Myometrial cell (primary cell): Measurements from ENCODE around the gene SLC25A42. TPM values are rescaled to one million over a fixed set of nuclear protein-coding genes. Genes with fewer than 3 reads are reported as not detected.

Experiments
- total RNA-seq: library from RNA; depleted of rRNA; stranded (reverse); fragments of >200 nt; gene quantifications from 2 replicates; pipeline ENCODE4 v1.2.3, GENCODE V29; 2015

Gene SLC25A42, protein sequence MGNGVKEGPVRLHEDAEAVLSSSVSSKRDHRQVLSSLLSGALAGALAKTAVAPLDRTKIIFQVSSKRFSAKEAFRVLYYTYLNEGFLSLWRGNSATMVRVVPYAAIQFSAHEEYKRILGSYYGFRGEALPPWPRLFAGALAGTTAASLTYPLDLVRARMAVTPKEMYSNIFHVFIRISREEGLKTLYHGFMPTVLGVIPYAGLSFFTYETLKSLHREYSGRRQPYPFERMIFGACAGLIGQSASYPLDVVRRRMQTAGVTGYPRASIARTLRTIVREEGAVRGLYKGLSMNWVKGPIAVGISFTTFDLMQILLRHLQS
- 9.9 and 11.5 TPM in 2 replicates for total RNA-seq

DNA sequence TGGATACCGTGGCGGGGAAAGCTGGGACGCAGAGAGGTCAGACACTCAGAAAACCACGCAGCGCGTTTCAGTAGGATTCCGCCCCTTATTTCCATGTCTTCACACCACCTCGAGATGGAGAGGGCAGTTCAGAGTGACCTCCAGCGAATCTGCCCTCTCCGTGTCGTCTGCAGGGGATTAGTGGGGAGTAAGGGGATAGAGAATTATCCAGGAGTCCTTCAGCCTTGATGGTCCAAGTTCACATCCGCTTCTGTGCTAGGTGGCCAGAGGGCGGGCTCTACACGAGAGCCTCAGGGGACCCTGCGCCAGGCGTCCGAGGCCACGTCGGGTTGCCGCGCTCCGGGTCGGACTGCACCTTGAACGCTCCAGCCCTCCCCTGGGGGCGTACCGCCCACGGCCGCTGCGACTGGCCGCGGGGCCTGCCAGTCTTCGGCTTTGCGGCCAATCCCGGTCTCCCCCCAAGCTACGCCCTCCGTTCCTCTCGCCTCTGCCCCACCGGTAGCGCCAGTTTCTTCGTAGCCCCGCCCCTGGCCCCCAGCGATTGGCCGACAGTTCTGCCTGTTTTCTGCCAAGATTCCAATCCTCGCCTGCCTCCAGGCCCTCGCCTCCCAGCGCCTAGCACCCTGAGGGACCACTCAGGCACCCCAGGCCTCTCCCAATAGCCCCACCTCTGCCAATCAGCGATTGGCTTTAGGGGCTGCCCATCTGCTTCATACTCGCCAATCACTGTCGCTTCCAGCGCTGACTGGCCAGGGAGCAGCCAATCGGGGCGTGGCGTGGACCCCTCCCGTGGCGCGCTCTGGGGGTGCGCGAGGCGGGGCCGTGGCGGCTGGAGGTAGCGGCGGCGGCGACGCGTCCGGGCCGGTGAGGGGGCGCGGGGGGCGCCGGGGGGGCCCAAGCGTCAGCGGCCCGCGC, at the start of gene SLC25A42:
Gene SLC25A42 (plus strand): TSS at position 812 of the 915 bp plus-strand sequence. CDS start 32,131 bp downstream, outside the sequence.

DNA sequence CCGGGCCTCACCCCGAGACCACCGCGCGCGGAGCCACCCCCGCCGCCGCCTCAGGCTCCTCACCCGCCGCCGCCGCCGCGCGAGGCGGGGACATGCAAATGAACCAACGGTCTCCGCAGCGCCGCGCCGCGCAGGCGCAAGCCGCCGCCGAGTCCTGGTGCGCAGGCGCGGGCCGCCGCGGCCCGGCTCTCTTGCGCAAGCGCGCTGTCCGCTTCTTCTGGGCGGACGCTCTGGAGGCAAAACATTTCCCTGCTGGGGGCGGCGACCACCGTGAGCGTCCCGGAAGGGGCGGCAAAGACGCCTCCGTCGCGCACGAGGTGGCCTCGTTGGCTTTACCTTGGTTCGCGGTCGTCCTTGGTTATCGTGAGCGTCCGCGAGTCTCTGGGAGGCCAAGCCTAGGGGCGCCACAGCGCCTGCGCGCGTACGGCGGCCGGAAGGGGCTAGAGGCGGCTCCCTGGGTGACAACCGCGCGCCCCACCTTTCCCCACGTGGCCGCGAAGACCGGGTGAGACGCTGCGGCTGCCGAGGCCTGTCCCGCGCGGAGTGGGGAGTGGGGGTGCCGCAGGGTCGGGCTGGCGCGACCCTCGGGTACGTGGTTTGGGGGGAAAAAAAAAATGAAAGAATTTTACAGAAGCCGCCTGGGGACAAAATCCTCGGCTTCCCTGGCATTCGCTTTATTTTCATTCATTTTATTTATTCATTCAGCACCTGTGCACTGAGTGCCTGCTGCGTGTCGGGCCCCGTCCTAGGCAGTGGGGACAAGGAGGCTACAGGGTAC, 30.2 kb upstream of the SLC25A42 start, which contains the start of the genes ARMC6 and SUGP2:
Gene ARMC6 (plus strand): TSS at position 178 of the 778 bp plus-strand sequence. CDS start 607 bp downstream, outside the sequence.
Gene SUGP2 (minus strand): TSS at position 92 of the 778 bp plus-strand sequence. CDS start 2,446 bp downstream, outside the sequence.

DNA sequence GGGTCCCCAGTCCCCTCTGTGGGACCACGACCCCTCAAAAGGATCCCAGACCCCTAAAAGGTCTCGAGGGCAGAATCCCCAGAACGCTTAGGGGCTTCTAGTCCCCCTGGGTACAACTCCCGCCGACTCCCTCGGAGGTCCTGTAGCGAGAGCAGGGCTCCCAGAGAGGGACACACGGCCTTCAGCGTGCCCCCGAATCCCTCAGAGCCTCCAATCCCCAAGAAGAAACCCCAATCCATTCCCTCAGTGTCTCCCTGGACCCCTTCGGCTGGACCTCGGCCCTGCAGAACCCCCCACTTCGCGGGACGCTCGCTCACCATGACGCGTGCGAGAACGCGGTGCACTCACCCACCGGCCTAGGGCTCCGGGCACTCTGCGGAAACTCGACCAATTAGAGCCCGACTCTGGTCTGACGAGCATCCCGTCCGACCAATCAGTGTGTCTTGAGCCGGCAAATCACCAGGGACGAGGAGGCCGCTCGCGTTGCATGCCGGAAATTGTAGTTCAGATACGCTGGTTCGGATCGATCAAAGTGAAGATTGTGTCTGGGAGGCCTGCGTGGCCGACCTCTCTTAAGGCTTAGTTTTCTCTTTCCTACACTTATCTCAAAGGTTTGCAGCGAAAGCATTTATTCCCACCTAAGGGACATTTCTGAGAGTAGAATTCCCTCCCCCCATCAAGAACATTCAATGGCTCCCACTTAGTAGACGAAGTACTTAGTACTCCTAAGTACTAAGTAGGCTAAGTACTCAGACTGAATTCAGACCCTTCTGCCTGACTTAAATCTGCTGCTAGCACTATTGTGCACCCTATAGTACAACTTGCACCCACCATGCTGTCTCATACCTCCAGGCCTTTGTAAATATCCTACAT, 74.6 kb downstream of the SLC25A42 start, which contains the start of gene TMEM161A:
Gene TMEM161A (minus strand): TSS at position 370 of the 873 bp plus-strand sequence. CDS start 50 bp downstream, at position 320.

Other genes starting within 250 kb of the SLC25A42 start
- 32.8 and 32.9 TPM in 2 replicates for gene UPF1, start 232.0 kb upstream of the SLC25A42 start, total RNA-seq
- gene CERS1, start 167.8 kb upstream of the SLC25A42 start, total RNA-seq = 0.58 and 0.71 TPM in 2 replicates
- gene COPE, start 144.6 kb upstream of the SLC25A42 start, total RNA-seq = 447 and 503 TPM in 2 replicates
- 55.3 and 62.8 TPM in 2 replicates for gene DDX49, start 144.3 kb upstream of the SLC25A42 start, total RNA-seq
- gene HOMER3, start 122.8 kb upstream of the SLC25A42 start, total RNA-seq = 85.4 and 94.0 TPM in 2 replicates
- 20.4 and 29.7 TPM in 2 replicates for gene SUGP2, start 30.5 kb upstream of the SLC25A42 start, total RNA-seq
- 38.1 and 49.3 TPM in 2 replicates for gene ARMC6, start 30.4 kb upstream of the SLC25A42 start, total RNA-seq
- 34.3 and 35.4 TPM in 2 replicates for gene TMEM161A, start 74.5 kb downstream of the SLC25A42 start, total RNA-seq
- gene MEF2B, start 106.3 kb downstream of the SLC25A42 start, total RNA-seq = 0.29 TPM in 1 of 2 replicates, not detected in the other
- 16.0 and 20.2 TPM in 2 replicates for gene BORCS8, start 128.2 kb downstream of the SLC25A42 start, total RNA-seq
- 68.6 and 102 TPM in 2 replicates for gene RFXANK, start 128.3 kb downstream of the SLC25A42 start, total RNA-seq
- 7.8 and 8.7 TPM in 2 replicates for gene NR2C2AP, start 139.4 kb downstream of the SLC25A42 start, total RNA-seq
- gene NCAN, start 148.0 kb downstream of the SLC25A42 start, total RNA-seq = not detected in 2 replicates
- 0.71 and 1.2 TPM in 2 replicates for gene TM6SF2, start 209.3 kb downstream of the SLC25A42 start, total RNA-seq